ENCODE measurements around the gene RACGAP1.

The RACGAP1 gene

DNA sequence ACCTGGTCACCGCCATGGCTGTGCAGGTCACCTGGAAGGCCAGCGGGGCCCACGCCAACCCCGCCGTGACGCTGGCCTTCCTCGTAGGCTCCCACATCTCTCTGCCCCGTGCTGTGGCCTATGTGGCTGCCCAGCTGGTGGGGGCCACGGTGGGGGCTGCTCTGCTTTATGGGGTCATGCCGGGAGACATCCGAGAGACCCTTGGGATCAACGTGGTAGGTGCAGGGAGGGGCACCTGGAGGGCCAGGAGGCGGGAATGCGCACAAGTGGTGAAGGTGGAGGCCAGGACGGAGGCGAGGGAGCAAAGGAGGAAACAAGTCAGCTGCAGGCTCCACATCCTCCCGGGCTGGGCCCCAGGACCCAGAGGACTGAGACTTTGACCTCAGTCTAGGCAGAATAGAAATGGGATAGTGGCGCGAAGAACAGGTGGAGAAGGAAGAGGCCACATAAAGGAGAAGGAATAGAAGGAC is 51.9 kb downstream of the RACGAP1 start:
- no peaks in the 10 kb centered on the region for H3K36me3 ChIP-seq (ENCODE audit: control insufficient read depth in 1 of 2, insufficient read depth in 2 of 2, low read length in 2 of 2)
- no peak overlapping the region for H3K27ac ChIP-seq (ENCODE audit: low read depth, low read length)
- no peak overlapping the region for H2AK5ac ChIP-seq (ENCODE audit: low read length)
- no peaks in the 10 kb centered on the region for H3K79me1 ChIP-seq (ENCODE audit: low read length)
- H3K9me3 ChIP-seq (ENCODE audit: insufficient read depth, low read depth, low read length): peaks cover 3% of the 10 kb centered on the region
- no peak overlapping the region for H2BK5ac ChIP-seq (ENCODE audit: low read depth, low read length, poor library complexity)
- H3K18ac ChIP-seq (ENCODE audit: low read length): no peak overlapping the region
- no CpG with 5 or more reads among the region's 19 CpGs for WGBS (ENCODE audit: extremely low coverage, insufficient coverage, insufficient read length)
- no peaks in the 10 kb centered on the region for H3K27me3 ChIP-seq (ENCODE audit: insufficient read depth, low read length)
- no peak overlapping the region for H2BK120ac ChIP-seq (ENCODE audit: insufficient read depth, low read length, poor library complexity)
- no peak overlapping the region for H3K14ac ChIP-seq (ENCODE audit: low read length)
- H3K79me2 ChIP-seq (ENCODE audit: control insufficient read depth, insufficient read depth, low read length, poor library complexity): no peaks in the 10 kb centered on the region
- H3K9ac ChIP-seq (ENCODE audit: low read length): no peak overlapping the region
- H2AFZ ChIP-seq (ENCODE audit: insufficient read depth, low read length, poor library complexity): no peak overlapping the region
- no peaks in the 10 kb centered on the region for H3K4me1 ChIP-seq (ENCODE audit: control insufficient read depth in 1 of 2, insufficient read depth in 2 of 2, low read length in 2 of 2)
- H4K8ac ChIP-seq (ENCODE audit: low read depth, low read length): no peak overlapping the region
- no peak overlapping the region for H4K12ac ChIP-seq (ENCODE audit: low read depth, low read length)
- no peak for DNase-seq
- no peak overlapping the region for H3K4me3 ChIP-seq (ENCODE audit: low read depth, low read length)
- no peak overlapping the region for H3K23ac ChIP-seq (ENCODE audit: low read length)
- no peak overlapping the region for H3K4me2 ChIP-seq (ENCODE audit: low read length)
- no peak overlapping the region for H4K91ac ChIP-seq (ENCODE audit: low read depth, low read length)
- no peak overlapping the region for H3K4ac ChIP-seq (ENCODE audit: low read depth, low read length)
- no peak overlapping the region for H2BK12ac ChIP-seq (ENCODE audit: low read length)

DNA sequence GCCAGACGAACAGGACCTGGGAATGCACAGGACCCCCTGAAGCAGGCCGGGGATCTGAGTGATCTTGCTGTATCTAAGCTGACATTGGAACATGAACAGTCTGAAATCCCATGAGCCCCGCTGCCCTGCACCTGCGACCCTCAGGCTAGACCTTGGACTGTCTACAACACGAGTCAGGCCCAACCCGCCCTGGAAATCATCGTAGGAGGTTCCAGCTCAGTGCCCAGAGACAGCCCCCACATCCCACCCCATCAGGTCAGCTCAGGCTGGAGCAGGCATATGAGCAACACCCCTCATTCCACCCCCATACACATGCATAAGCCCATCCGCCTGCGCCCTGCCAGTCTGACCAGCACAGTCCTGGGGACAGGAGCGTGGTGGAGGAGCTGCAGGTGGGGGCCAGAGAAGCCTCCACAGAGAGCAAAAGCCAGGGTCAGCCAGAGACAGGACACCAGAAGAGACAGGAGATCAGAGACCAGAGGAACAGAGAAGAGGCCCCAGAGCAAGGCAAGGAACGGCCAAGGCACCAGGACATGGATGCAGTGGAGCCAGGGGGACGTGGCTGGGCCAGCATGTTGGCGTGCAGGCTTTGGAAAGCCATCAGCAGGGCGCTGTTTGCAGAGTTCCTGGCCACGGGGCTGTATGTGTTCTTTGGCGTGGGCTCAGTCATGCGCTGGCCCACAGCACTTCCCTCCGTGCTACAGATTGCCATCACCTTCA is 52.5 kb downstream of the RACGAP1 start, which contains the start of gene AQP6:
Gene AQP6 (plus strand): TSS at position 307 of the 720 bp plus-strand sequence. CDS start 227 bp downstream, at position 534.
- Histone ChIP-seq H2AK5ac (ENCODE audit: low read length) (no peak within 1 kb of the TSS), H3K9me3 (ENCODE audit: insufficient read depth, low read depth, low read length) (peaks cover 4% of the 10 kb centered on the region)
- no CpG with 5 or more reads among the region's 18 CpGs for WGBS (ENCODE audit: extremely low coverage, insufficient coverage, insufficient read length)

DNA sequence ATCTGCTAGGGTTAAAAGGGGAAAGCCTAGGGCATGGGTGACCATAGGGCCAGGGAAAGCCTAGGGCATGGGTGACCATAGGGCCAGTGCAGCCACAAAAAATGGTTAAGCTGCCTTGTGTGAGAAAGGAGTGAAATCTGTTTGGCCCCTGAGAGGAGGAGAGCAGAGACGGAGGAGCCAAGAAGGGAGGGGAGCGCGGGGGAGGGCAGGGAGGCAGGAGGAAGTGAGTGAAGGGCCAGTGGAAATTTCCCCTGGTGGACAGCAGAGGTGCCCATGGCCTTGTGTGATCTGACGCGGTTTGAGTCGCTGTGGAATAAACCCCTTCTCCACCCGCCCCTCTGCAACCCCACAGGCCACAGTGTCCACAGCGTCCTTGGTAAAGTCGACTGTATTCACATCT is 53.2 kb downstream of the RACGAP1 start:
- H3K4ac ChIP-seq (ENCODE audit: low read depth, low read length): no peak overlapping the region
- no peaks in the 10 kb centered on the region for H3K79me2 ChIP-seq (ENCODE audit: control insufficient read depth, insufficient read depth, low read length, poor library complexity)
- no peak overlapping the region for H3K14ac ChIP-seq (ENCODE audit: low read length)
- no peak overlapping the region for H4K12ac ChIP-seq (ENCODE audit: low read depth, low read length)
- H2AFZ ChIP-seq (ENCODE audit: insufficient read depth, low read length, poor library complexity): no peak overlapping the region
- no peak for DNase-seq
- WGBS (ENCODE audit: extremely low coverage, insufficient coverage, insufficient read length): no CpG with 5 or more reads among the region's 9 CpGs
- no peaks in the 10 kb centered on the region for H3K27me3 ChIP-seq (ENCODE audit: insufficient read depth, low read length)
- no peak overlapping the region for H2BK5ac ChIP-seq (ENCODE audit: low read depth, low read length, poor library complexity)
- H4K8ac ChIP-seq (ENCODE audit: low read depth, low read length): no peak overlapping the region
- no peak overlapping the region for H3K23ac ChIP-seq (ENCODE audit: low read length)
- H3K27ac ChIP-seq (ENCODE audit: low read depth, low read length): no peak overlapping the region
- no peak overlapping the region for H3K4me2 ChIP-seq (ENCODE audit: low read length)
- no peaks in the 10 kb centered on the region for H3K79me1 ChIP-seq (ENCODE audit: low read length)
- H3K4me3 ChIP-seq (ENCODE audit: low read depth, low read length): no peak overlapping the region
- no peak overlapping the region for H2BK120ac ChIP-seq (ENCODE audit: insufficient read depth, low read length, poor library complexity)
- no peak overlapping the region for H3K18ac ChIP-seq (ENCODE audit: low read length)
- peaks cover 2 to 7% of the 10 kb centered on the region in 2 experiments for H3K4me1 ChIP-seq (ENCODE audit: control insufficient read depth in 1 of 2, insufficient read depth in 2 of 2, low read length in 2 of 2)
- H3K9me3 ChIP-seq (ENCODE audit: insufficient read depth, low read depth, low read length): peaks cover 4% of the 10 kb centered on the region
- no peak overlapping the region for H3K9ac ChIP-seq (ENCODE audit: low read length)
- H2AK5ac ChIP-seq (ENCODE audit: low read length): no peak overlapping the region
- no peaks in the 10 kb centered on the region for H3K36me3 ChIP-seq (ENCODE audit: control insufficient read depth in 1 of 2, insufficient read depth in 2 of 2, low read length in 2 of 2)
- no peak overlapping the region for H2BK12ac ChIP-seq (ENCODE audit: low read length)
- no peak overlapping the region for H4K91ac ChIP-seq (ENCODE audit: low read depth, low read length)

More for the DNA sequence above, 52.5 kb downstream of the RACGAP1 start, which contains the start of gene AQP6:
- Histone ChIP-seq H4K91ac (ENCODE audit: low read depth, low read length) (no peak within 1 kb of the TSS), H3K27ac (ENCODE audit: low read depth, low read length) (no peak within 1 kb of the TSS), H3K27me3 (ENCODE audit: insufficient read depth, low read length) (no peaks in the 10 kb centered on the region), H3K4ac (ENCODE audit: low read depth, low read length) (no peak within 1 kb of the TSS), H3K36me3 (ENCODE audit: control insufficient read depth in 1 of 2, insufficient read depth in 2 of 2, low read length in 2 of 2) (no peaks in the 10 kb centered on the region), H2AFZ (ENCODE audit: insufficient read depth, low read length, poor library complexity) (no peak within 1 kb of the TSS), H2BK120ac (ENCODE audit: insufficient read depth, low read length, poor library complexity) (no peak within 1 kb of the TSS), H3K4me3 (ENCODE audit: low read depth, low read length) (no peak within 1 kb of the TSS), H3K14ac (ENCODE audit: low read length) (no peak within 1 kb of the TSS), H4K12ac (ENCODE audit: low read depth, low read length) (no peak within 1 kb of the TSS), H3K4me1 (ENCODE audit: control insufficient read depth in 1 of 2, insufficient read depth in 2 of 2, low read length in 2 of 2) (no peaks in the 10 kb centered on the region), H3K23ac (ENCODE audit: low read length) (no peak within 1 kb of the TSS), H2BK5ac (ENCODE audit: low read depth, low read length, poor library complexity) (no peak within 1 kb of the TSS), H2BK12ac (ENCODE audit: low read length) (no peak within 1 kb of the TSS), H3K79me2 (ENCODE audit: control insufficient read depth, insufficient read depth, low read length, poor library complexity) (no peaks in the 10 kb centered on the region), H4K8ac (ENCODE audit: low read depth, low read length) (no peak within 1 kb of the TSS), H3K9ac (ENCODE audit: low read length) (no peak within 1 kb of the TSS), H3K4me2 (ENCODE audit: low read length) (no peak within 1 kb of the TSS), H3K79me1 (ENCODE audit: low read length) (no peaks in the 10 kb centered on the region), H3K18ac (ENCODE audit: low read length) (no peak within 1 kb of the TSS)
- DNase-seq: no peak

DNA sequence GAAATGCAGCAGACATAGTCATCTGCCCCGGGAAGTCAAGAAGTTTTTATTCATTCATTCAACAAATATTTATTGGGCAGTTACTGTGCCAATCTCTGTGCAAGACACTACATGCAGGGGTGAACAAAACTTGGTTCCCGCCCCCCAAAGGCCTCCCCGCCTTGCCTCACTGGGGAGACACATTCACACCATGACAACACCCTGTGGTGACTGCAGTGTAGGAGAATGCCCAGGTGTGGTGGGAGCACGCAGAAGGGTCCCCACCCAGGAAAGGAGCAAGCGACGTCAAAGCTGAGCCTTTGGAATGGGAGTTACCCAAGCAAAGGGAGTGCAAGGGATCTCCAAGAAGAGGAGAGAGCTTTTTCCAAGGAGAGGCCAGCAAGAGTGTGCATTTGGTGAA is 54.2 kb downstream of the RACGAP1 start:
- Histone ChIP-seq H2AK5ac (ENCODE audit: low read length) (no peak overlapping the region), H3K23ac (ENCODE audit: low read length) (no peak overlapping the region), H2BK12ac (ENCODE audit: low read length) (no peak overlapping the region), H4K12ac (ENCODE audit: low read depth, low read length) (no peak overlapping the region), H4K91ac (ENCODE audit: low read depth, low read length) (no peak overlapping the region), H3K4me2 (ENCODE audit: low read length) (no peak overlapping the region), H3K4me3 (ENCODE audit: low read depth, low read length) (no peak overlapping the region), H2BK5ac (ENCODE audit: low read depth, low read length, poor library complexity) (no peak overlapping the region), H3K4ac (ENCODE audit: low read depth, low read length) (no peak overlapping the region), H3K4me1 (ENCODE audit: control insufficient read depth in 1 of 2, insufficient read depth in 2 of 2, low read length in 2 of 2) (peaks cover 3 to 7% of the 10 kb centered on the region in 2 experiments), H2BK120ac (ENCODE audit: insufficient read depth, low read length, poor library complexity) (no peak overlapping the region), H3K9ac (ENCODE audit: low read length) (no peak overlapping the region), H3K18ac (ENCODE audit: low read length) (no peak overlapping the region), H4K8ac (ENCODE audit: low read depth, low read length) (no peak overlapping the region), H3K79me1 (ENCODE audit: low read length) (no peaks in the 10 kb centered on the region), H3K27me3 (ENCODE audit: insufficient read depth, low read length) (no peaks in the 10 kb centered on the region), H3K27ac (ENCODE audit: low read depth, low read length) (no peak overlapping the region), H3K14ac (ENCODE audit: low read length) (no peak overlapping the region), H3K36me3 (ENCODE audit: control insufficient read depth in 1 of 2, insufficient read depth in 2 of 2, low read length in 2 of 2) (no peaks in the 10 kb centered on the region), H2AFZ (ENCODE audit: insufficient read depth, low read length, poor library complexity) (no peak overlapping the region), H3K9me3 (ENCODE audit: insufficient read depth, low read depth, low read length) (peaks cover 4% of the 10 kb centered on the region), H3K79me2 (ENCODE audit: control insufficient read depth, insufficient read depth, low read length, poor library complexity) (no peaks in the 10 kb centered on the region)
- no CpG with 5 or more reads among the region's 6 CpGs for WGBS (ENCODE audit: extremely low coverage, insufficient coverage, insufficient read length)
- no peak for DNase-seq

Measured in trophoblast cell (in vitro differentiated cells and primary cell).